Kidney epithelial cell (primary cell): ENCODE results near the gene CNTNAP2. TPM values are rescaled to one million over a fixed set of nuclear protein-coding genes. Genes with fewer than 3 reads are reported as not detected.

Experiments used
- DNase-seq: peaks from one replicate; pipeline ENCODE4 v3.0.0-alpha.2; 2010; ENCODE audit warnings: low read depth
- H3K27me3 ChIP-seq: 2 replicates; pipeline ENCODE4 v1.6.0; 2011; ENCODE audit warnings: low read length; ENCODE audit not compliant: control insufficient read depth, insufficient read depth
- H3K36me3 ChIP-seq: 2 replicates; pipeline ENCODE4 v1.5.1; 2011; ENCODE audit warnings: low read length; ENCODE audit not compliant: control insufficient read depth, insufficient read depth
- H3K4me3 ChIP-seq: 2 replicates; pipeline ENCODE4 v1.5.1; 2011; ENCODE audit warnings: low read depth, mild to moderate bottlenecking, control low read depth, low read length
- total RNA-seq: library from RNA; depleted of rRNA; stranded (reverse); fragments of >200 nt; gene quantifications from 2 replicates; pipeline ENCODE4 v1.2.3, GENCODE V29; 2015
- TF ChIP-seq, protein P1 (sequence below): IDR thresholded peaks from 2 replicates; pipeline ENCODE4 v1.5.1; 2011; ENCODE audit warnings: mild to moderate bottlenecking, moderate library complexity, low read length, control low read depth, inconsistent platforms; ENCODE audit not compliant: insufficient read depth, poor library complexity, severe bottlenecking

The CNTNAP2 gene
- total RNA-seq, 1 donor from 2014 or later, result 14.0 TPM

DNA sequence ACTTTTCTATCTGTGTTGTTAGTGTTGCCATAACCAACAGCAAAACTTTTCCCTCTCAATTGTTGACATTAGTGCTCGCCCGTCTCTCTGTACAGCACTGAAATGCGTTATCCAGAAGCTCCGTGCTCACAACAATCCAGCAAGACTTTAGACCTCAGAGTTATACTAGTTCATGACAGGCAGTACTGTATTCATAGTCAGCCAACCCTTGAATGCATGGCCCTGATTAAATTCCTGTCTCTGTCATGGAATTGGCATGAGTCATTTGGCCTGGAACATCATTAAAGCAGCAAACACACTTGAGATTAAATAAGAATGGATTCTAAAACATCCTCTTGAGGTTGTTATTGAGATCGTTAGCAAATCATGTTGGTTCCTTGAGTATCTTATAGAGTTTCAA is 2068.4 kb downstream of the CNTNAP2 start:
- H3K36me3 ChIP-seq, result no peaks in the 10 kb centered on the region
- H3K4me3 ChIP-seq, result no peak overlapping the region
- no peaks in the 10 kb centered on the region for H3K27me3 ChIP-seq
- DNase-seq, result no peak
- TF ChIP-seq, protein P1, sequence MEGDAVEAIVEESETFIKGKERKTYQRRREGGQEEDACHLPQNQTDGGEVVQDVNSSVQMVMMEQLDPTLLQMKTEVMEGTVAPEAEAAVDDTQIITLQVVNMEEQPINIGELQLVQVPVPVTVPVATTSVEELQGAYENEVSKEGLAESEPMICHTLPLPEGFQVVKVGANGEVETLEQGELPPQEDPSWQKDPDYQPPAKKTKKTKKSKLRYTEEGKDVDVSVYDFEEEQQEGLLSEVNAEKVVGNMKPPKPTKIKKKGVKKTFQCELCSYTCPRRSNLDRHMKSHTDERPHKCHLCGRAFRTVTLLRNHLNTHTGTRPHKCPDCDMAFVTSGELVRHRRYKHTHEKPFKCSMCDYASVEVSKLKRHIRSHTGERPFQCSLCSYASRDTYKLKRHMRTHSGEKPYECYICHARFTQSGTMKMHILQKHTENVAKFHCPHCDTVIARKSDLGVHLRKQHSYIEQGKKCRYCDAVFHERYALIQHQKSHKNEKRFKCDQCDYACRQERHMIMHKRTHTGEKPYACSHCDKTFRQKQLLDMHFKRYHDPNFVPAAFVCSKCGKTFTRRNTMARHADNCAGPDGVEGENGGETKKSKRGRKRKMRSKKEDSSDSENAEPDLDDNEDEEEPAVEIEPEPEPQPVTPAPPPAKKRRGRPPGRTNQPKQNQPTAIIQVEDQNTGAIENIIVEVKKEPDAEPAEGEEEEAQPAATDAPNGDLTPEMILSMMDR, result no peak

DNA sequence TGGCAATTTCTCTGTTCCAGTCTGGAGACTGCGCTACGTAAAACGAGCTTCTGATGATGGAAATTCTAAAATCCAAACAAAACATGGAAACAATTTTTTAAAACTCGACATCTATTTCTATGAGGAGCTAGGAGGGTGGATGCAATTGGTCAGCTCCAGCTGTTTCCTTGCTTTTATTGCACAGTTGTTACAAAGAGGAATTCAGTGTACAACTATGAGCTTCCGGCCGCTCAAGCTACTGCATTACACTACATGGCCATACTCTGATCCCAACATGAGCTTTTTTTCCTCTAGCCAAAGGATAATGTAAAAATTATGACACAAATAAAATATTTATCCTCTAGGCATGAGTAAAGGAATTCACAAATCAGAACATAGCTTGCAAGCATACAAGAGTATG is 2070.9 kb downstream of the CNTNAP2 start:
- no peaks in the 10 kb centered on the region for H3K27me3 ChIP-seq
- no peak for DNase-seq
- H3K36me3 ChIP-seq, result no peaks in the 10 kb centered on the region
- no peak overlapping the region for H3K4me3 ChIP-seq
- TF ChIP-seq, protein P1, result no peak

DNA sequence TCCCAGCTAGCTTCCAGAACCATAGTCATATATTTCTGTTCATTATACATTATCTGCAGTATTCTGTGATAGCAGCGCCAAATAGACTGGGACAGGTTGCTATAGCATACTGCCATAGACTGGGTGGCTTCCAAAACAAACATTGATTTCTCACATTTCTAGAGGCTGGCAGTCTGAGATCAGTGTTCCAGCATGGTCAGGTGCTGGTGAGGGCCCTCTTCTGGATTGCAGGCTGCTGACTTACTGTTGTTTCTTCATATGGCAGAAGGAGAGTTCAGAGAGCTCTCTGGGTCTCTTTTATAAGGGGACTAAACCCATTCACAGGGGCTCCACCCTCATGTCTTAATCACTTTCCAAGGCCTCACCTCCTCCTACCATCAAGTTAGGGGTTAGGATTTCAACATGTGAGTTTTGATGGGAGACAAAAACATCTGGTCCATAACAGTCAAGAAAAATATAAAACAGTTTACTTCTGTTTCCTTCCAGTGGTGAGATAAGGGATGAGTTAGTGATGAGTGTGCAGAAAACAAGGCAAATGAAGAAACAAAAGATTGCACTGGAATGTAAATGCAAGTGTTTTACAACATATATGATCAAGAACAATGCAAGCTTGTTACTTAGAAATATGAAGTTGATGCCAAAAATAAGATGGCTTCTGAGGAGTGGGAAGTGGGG is 2074.9 kb downstream of the CNTNAP2 start:
- TF ChIP-seq, protein P1, result no peak
- Histone ChIP-seq H3K27me3 (no peaks in the 10 kb centered on the region), H3K4me3 (no peak overlapping the region), H3K36me3 (no peaks in the 10 kb centered on the region)
- DNase-seq, result no peak

DNA sequence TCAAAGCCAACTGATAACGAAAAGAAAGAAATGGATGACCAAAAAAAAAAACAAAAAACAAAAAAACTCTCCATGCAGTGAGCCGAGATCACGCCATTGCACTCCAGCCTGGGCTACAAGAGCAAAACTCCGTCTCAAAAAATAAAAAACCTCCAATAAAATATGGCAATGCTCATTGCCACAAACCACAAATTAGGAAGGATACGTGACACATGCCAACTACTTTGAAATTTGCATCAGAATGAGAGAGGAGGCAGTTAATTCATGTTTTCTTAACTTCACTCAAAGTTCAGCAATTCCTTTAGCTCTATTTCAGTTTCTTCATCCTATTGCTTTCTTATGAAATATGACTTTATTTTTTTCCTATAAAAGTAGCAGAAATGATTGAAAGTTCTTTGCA is 2075.9 kb downstream of the CNTNAP2 start:
- no peak for DNase-seq
- Histone ChIP-seq H3K4me3 (no peak overlapping the region), H3K27me3 (no peaks in the 10 kb centered on the region), H3K36me3 (no peaks in the 10 kb centered on the region)
- TF ChIP-seq, protein P1, result no peak

DNA sequence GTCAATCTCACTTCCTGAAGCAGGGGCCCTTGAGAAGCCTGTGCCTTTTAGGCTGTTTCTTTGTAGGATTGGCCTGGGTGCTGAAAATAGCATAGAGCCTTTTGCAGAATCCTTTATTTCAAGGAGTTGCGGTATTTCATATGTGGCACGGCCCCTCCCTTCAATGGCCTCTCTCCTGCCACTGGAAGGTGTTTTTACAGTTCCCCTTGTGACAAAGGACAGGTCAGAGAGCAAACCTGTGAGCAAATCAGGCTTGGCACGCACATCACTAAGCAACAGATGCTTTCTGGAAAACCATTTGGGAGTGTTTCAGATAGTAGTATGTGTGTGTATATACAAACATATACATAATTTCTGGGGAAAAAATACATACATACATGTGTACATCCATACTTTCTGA is 2085.4 kb downstream of the CNTNAP2 start:
- TF ChIP-seq, protein P1, result no peak
- Histone ChIP-seq H3K4me3 (no peak overlapping the region), H3K27me3 (no peaks in the 10 kb centered on the region), H3K36me3 (no peaks in the 10 kb centered on the region)
- DNase-seq, result no peak
